ENCODE data around the gene TP53BP2.
"Not testable (repeated sequence)": the region's sequence is repeated elsewhere in the genome, so short reads cannot be mapped to it uniquely, and the experiment has no call there.

TP53BP2 gene

GRCh38 chr1:223741861-223742260, 103.9 kb downstream of the TP53BP2 start:
- TF ChIP-seq REST (IDR thresholded peaks at IDR 0.05; ENCODE audit: insufficient replicate concordance, low read depth) = no peak
- no peak for TF ChIP-seq POLR2AphosphoS5 (IDR thresholded peaks at IDR 0.05; ENCODE audit: low read depth)
- no peak for TF ChIP-seq SPI1 (IDR thresholded peaks at IDR 0.05; ENCODE audit: borderline replicate concordance, low read depth)
- TF ChIP-seq CTCF (IDR thresholded peaks at IDR 0.05; ENCODE audit: insufficient read depth, low read length) = no peak
- TF ChIP-seq GABPA (IDR thresholded peaks at IDR 0.05; ENCODE audit: low read depth) = no peak
- no peaks in the 10 kb centered on the region for H3K27me3 ChIP-seq (ENCODE audit: insufficient read depth, poor library complexity, severe bottlenecking)
- no peak overlapping the region for H3K4me3 ChIP-seq (replicated peaks; ENCODE audit: insufficient read depth, low read length)
- no peak for DNase-seq (ENCODE audit: low read depth in 1 of 2, low spot score in 1 of 2)
- H3K27ac ChIP-seq (replicated peaks) = no peak overlapping the region

- not testable (repeated sequence) for H3K4me3 ChIP-seq (replicated peaks; ENCODE audit: insufficient read depth, low read length); H3K27ac ChIP-seq (replicated peaks); H3K27me3 ChIP-seq (ENCODE audit: insufficient read depth, poor library complexity, severe bottlenecking); DNase-seq (ENCODE audit: low read depth in 1 of 2, low spot score in 1 of 2)
Observed at GRCh38 chr1:223740038-223740736, 105.6 kb downstream of the TP53BP2 start.

GRCh38 chr1:223739366-223740037, 106.2 kb downstream of the TP53BP2 start:
- TF ChIP-seq GABPA (IDR thresholded peaks at IDR 0.05; ENCODE audit: low read depth) (no peak), SPI1 (IDR thresholded peaks at IDR 0.05; ENCODE audit: borderline replicate concordance, low read depth) (no peak), POLR2AphosphoS5 (IDR thresholded peaks at IDR 0.05; ENCODE audit: low read depth) (no peak), REST (IDR thresholded peaks at IDR 0.05; ENCODE audit: insufficient replicate concordance, low read depth) (no peak), CTCF (IDR thresholded peaks at IDR 0.05; ENCODE audit: insufficient read depth, low read length) (no peak)
- Histone ChIP-seq H3K27ac (replicated peaks) (no peak overlapping the region), H3K27me3 (ENCODE audit: insufficient read depth, poor library complexity, severe bottlenecking) (no peaks in the 10 kb centered on the region), H3K4me3 (replicated peaks; ENCODE audit: insufficient read depth, low read length) (no peak overlapping the region)
- no peak for DNase-seq (ENCODE audit: low read depth in 1 of 2, low spot score in 1 of 2)

GRCh38 chr1:223738465-223739365, 107.0 kb downstream of the TP53BP2 start:
- no peak overlapping the region for H3K27ac ChIP-seq (replicated peaks)
- TF ChIP-seq CTCF (IDR thresholded peaks at IDR 0.05; ENCODE audit: insufficient read depth, low read length) (no peak), GABPA (IDR thresholded peaks at IDR 0.05; ENCODE audit: low read depth) (no peak), POLR2AphosphoS5 (IDR thresholded peaks at IDR 0.05; ENCODE audit: low read depth) (no peak), REST (IDR thresholded peaks at IDR 0.05; ENCODE audit: insufficient replicate concordance, low read depth) (no peak), SPI1 (IDR thresholded peaks at IDR 0.05; ENCODE audit: borderline replicate concordance, low read depth) (no peak)
- H3K27me3 ChIP-seq (ENCODE audit: insufficient read depth, poor library complexity, severe bottlenecking) = no peaks in the 10 kb centered on the region
- no peak for DNase-seq (ENCODE audit: low read depth in 1 of 2, low spot score in 1 of 2)
- no peak overlapping the region for H3K4me3 ChIP-seq (replicated peaks; ENCODE audit: insufficient read depth, low read length)
